Stomach (tissue), 4 donors: ENCODE results near the gene TBX5.

Experiments used
- CTCF ChIP-seq, 7 experiments: fragments of 450-650 bp in 4 of 7; fragments of 200-600 bp in 3 of 7; sonication (generic) in 3 of 7; IDR thresholded peaks; one replicate each; pipeline ENCODE4 v1.5.1; 2016 to 2019; ENCODE audit warnings: antibody characterized with exemption in 7 of 7, control low read depth in 2 of 7, mild to moderate bottlenecking in 1 of 7
- EP300 ChIP-seq: sonication (generic); formaldehyde crosslinking; IDR thresholded peaks from one replicate; pipeline ENCODE4 v1.6.1; 2017; ENCODE audit warnings: antibody characterized with exemption
- POLR2A ChIP-seq, 4 donors: fragments of 450-650 bp; IDR thresholded peaks; one replicate each; pipeline ENCODE4 v1.6.1; 2016; ENCODE audit warnings: antibody characterized with exemption in 4 of 4, control low read depth in 2 of 4, mild to moderate bottlenecking in 1 of 4, moderate library complexity in 1 of 4
- POLR2AphosphoS5 ChIP-seq, 3 donors: sonication (generic); formaldehyde crosslinking; IDR thresholded peaks; one replicate each; pipeline ENCODE4 v1.6.1; 2016; ENCODE audit warnings: antibody characterized with exemption in 3 of 3

GRCh38 chr12:114434341-114434740, 28.4 kb upstream of the TBX5 start:
- TF ChIP-seq CTCF (IDR thresholded peaks at IDR 0.05) (no peak), POLR2A (IDR thresholded peaks at IDR 0.05) (no peak), POLR2AphosphoS5 (IDR thresholded peaks at IDR 0.05) (no peak), EP300 (no peak)
